Osteocyte (in vitro differentiated cells): ENCODE data around the gene SNX3. TPM values are rescaled to one million over a fixed set of nuclear protein-coding genes. Genes with fewer than 3 reads are reported as not detected.
"Not testable (repeated sequence)": the region's sequence is repeated elsewhere in the genome, so short reads cannot be mapped to it uniquely, and the experiment has no call there.

Source experiments
- DNase-seq: peaks from one replicate; pipeline ENCODE4 v3.0.0; 2021; ENCODE audit warnings: mixed read lengths; ENCODE audit not compliant: unreplicated experiment; ENCODE audit errors: extremely low spot score
- H3K27ac Mint-ChIP-seq: one replicate; pipeline ENCODE4 v1.8.0; 2021; ENCODE audit warnings: mild to moderate bottlenecking, mixed read lengths; ENCODE audit not compliant: unreplicated experiment
- H3K27me3 Mint-ChIP-seq: one replicate; pipeline ENCODE4 v1.8.0; 2021; ENCODE audit warnings: mixed read lengths; ENCODE audit not compliant: unreplicated experiment
- H3K36me3 Mint-ChIP-seq: one replicate; pipeline ENCODE4 v1.8.0; 2021; ENCODE audit warnings: mixed read lengths; ENCODE audit not compliant: unreplicated experiment
- H3K4me1 Mint-ChIP-seq: one replicate; pipeline ENCODE4 v1.8.0; 2021; ENCODE audit warnings: mixed read lengths; ENCODE audit not compliant: unreplicated experiment
- H3K4me3 Mint-ChIP-seq: one replicate; pipeline ENCODE4 v1.8.0; 2021; ENCODE audit warnings: mild to moderate bottlenecking, moderate library complexity, mixed read lengths; ENCODE audit not compliant: unreplicated experiment
- H3K9me3 Mint-ChIP-seq: one replicate; pipeline ENCODE4 v1.8.0; 2021; ENCODE audit warnings: mixed read lengths; ENCODE audit not compliant: unreplicated experiment
- CTCF ChIP-seq: fragments of 200-600 bp; sonication (generic); IDR thresholded peaks from 2 replicates; pipeline ENCODE4 v1.5.0; 2021; ENCODE audit warnings: antibody characterized with exemption, mild to moderate bottlenecking, moderate library complexity
- total RNA-seq: library from RNA; stranded (reverse); gene quantifications from 2 replicates; pipeline ENCODE4 v1.2.1, GENCODE V29; 2021

Gene SNX3
- total RNA-seq, 1 donor from 2014 or later: 171 TPM

DNA sequence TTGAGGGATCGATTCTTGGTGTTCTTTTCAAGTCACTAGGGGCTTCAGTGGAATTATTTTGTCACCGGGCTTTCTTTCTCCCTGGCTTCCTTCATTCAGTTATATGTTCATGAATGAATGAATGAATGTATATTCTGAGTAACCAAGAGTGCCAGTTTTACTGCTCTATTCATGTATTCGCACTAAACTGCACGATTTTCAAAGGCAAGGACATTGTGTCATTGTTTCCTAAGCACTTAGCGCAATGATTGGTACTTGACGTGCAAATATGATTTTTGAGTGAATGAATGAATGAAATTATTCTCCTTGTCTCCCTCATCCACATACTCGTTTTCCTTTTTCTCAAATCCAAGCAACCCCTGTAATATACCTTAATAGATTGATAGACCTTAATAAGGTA is 34.8 kb upstream of the SNX3 start:
- H3K36me3 Mint-ChIP-seq: no peaks in the 10 kb centered on the region
- H3K9me3 Mint-ChIP-seq: no peaks in the 10 kb centered on the region
- peak overlapping the region; percentile 96 for H3K4me3 Mint-ChIP-seq
- no peak for DNase-seq
- H3K27ac Mint-ChIP-seq: peak overlapping the region; percentile 98
- H3K27me3 Mint-ChIP-seq: no peaks in the 10 kb centered on the region
- no peak for TF ChIP-seq CTCF
- H3K4me1 Mint-ChIP-seq: peaks cover 18% of the 10 kb centered on the region

DNA sequence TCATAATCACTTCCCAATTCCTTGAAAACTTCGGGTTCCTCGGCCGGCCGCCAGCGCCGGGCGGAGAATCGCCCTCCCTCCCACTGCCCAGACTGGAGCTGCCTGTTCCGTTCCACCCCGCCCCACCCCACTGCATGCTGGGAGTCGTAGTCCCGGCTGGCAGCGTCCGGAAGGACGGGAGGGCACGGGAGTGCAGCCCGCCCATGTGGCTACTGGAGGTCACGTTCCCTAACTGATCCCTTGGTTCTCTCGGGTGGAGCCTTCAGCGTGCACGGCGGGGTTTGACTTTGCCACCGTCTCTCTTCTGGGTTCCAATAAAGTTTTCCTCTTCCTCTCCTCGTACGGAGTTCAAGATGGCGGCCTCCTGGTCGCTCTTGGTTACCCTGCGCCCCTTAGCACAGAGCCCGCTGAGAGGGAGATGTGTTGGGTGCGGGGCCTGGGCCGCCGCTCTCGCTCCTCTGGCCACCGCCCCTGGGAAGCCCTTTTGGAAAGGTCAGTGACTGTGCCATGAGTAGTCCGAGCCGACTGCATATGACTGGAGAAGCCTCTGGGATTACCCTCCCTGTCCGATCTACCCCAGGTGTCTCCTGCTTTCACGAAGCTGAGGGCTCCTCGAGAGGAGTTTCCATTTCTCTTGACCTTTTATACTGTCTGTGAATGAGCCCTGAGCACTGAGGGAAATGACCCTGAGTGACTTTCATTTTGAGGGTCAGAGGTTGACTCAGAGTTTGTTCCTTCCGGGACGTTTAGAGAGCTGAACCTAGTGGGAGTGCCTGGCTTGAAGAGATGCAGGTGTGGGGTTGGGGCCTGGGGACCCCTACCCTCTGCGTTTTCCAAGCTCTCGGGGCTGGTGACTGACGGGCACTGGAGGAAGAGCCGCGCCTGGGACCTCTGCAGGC is 34.1 kb upstream of the SNX3 start, which contains the start of gene AFG1L:
AFG1L (plus strand) TSS at position 328 of the 899 bp plus-strand sequence; CDS start at position 354, 26 bp downstream.
- TF ChIP-seq CTCF: no peak
- H3K4me3 Mint-ChIP-seq: peak within 1 kb of the TSS; percentile 96
- H3K36me3 Mint-ChIP-seq: no peaks in the 10 kb centered on the region
- no peaks in the 10 kb centered on the region for H3K27me3 Mint-ChIP-seq
- peaks cover 18% of the 10 kb centered on the region for H3K4me1 Mint-ChIP-seq
- H3K27ac Mint-ChIP-seq: peak within 1 kb of the TSS; percentile 98
- no peaks in the 10 kb centered on the region for H3K9me3 Mint-ChIP-seq
- peak; percentile 96 for DNase-seq

- peak overlapping the region; percentile 96 for H3K4me3 Mint-ChIP-seq
- no peak for DNase-seq
- no peaks in the 10 kb centered on the region for H3K27me3 Mint-ChIP-seq
- peak overlapping the region; percentile 98 for H3K27ac Mint-ChIP-seq
- H3K9me3 Mint-ChIP-seq: no peaks in the 10 kb centered on the region
- no peaks in the 10 kb centered on the region for H3K36me3 Mint-ChIP-seq
- TF ChIP-seq CTCF: no peak
- peaks cover 15% of the 10 kb centered on the region for H3K4me1 Mint-ChIP-seq
These were observed 33.5 kb upstream of the SNX3 start for GRCh38 chr6:108294297-108294726.

GRCh38 chr6:108293527-108294296 is 32.9 kb upstream of the SNX3 start:
- H3K4me1 Mint-ChIP-seq: peaks cover 14% of the 10 kb centered on the region
- TF ChIP-seq CTCF: no peak
- H3K4me3 Mint-ChIP-seq: peak overlapping the region; percentile 96
- H3K27me3 Mint-ChIP-seq: no peaks in the 10 kb centered on the region
- no peaks in the 10 kb centered on the region for H3K36me3 Mint-ChIP-seq
- peak overlapping the region; percentile 98 for H3K27ac Mint-ChIP-seq
- no peaks in the 10 kb centered on the region for H3K9me3 Mint-ChIP-seq
- no peak for DNase-seq

- not testable (repeated sequence) for H3K27me3 Mint-ChIP-seq, H3K27ac Mint-ChIP-seq, DNase-seq, H3K4me3 Mint-ChIP-seq, H3K36me3 Mint-ChIP-seq, H3K9me3 Mint-ChIP-seq
- peaks cover 14% of the 10 kb centered on the region for H3K4me1 Mint-ChIP-seq
These were observed 31.7 kb upstream of the SNX3 start for GRCh38 chr6:108292561-108292960.
